ENCODE results near the gene MX2.

- TF ChIP-seq POLR2AphosphoS5 (IDR thresholded peaks at IDR 0.05; ENCODE audit: insufficient read depth, low read depth, low read length) (no peak), CTCF (IDR thresholded peaks at IDR 0.05; ENCODE audit: extremely low read depth in 1 of 2, insufficient read depth in 1 of 2, low read depth in 1 of 2, low read length in 2 of 2) (no peak), POLR2A (IDR thresholded peaks at IDR 0.05; ENCODE audit: low read depth, low read length) (no peak), JUN (IDR thresholded peaks at IDR 0.05; ENCODE audit: borderline replicate concordance, insufficient read depth, insufficient read length, low read depth) (no peak), MAX (IDR thresholded peaks at IDR 0.05; ENCODE audit: insufficient read depth, insufficient read length) (no peak)
Measured at GRCh38 chr21:41439248-41439647, 77.4 kb downstream of the MX2 start.

All from endothelial cell of umbilical vein (primary cell).